SW 1271 (cell line): Measurements from ENCODE around the gene LAIR2.

Experiments used
- DNase-seq, 2 experiments: peaks; one replicate each; lab custom pipeline; 2025; lab: John Stamatoyannopoulos, UW

Gene LAIR2

DNA sequence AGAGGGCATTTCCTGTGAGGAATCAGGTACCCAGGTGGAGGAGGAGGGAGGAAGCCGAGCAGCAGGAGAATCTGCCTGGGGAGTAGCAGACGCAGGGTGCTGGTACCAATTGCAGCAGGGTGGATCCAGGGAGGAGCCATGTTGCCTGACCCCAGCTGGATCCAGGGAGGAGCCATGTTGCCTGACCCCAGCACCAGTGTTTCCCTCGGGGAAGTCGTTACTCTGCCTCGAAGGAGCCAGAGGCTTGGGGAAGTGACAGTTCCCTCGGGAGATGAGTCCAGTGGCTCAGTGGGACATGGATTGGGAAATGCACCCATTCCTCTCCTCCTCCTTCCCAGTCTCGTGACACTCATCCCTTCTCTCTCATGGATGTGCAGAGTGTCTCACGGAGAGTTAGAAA, 31.5 kb downstream of the LAIR2 start:
- no peak for DNase-seq

DNA sequence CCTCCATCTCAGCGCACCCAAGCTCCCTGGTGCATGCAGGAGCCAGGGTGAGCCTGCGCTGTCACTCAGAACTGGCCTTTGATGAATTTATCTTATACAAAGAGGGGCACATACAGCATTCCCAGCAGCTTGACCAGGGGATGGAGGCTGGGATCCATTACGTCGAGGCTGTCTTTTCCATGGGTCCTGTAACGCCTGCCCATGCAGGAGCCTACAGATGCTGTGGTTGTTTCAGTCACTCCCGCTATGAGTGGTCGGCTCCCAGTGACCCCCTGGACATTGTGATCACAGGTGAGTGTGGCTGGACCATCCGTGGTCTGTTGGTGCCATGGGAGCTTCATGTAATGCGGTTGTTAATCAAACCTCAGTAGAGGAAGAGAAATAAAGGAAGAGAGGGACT, 33.0 kb downstream of the LAIR2 start:
- DNase-seq: no peak

DNA sequence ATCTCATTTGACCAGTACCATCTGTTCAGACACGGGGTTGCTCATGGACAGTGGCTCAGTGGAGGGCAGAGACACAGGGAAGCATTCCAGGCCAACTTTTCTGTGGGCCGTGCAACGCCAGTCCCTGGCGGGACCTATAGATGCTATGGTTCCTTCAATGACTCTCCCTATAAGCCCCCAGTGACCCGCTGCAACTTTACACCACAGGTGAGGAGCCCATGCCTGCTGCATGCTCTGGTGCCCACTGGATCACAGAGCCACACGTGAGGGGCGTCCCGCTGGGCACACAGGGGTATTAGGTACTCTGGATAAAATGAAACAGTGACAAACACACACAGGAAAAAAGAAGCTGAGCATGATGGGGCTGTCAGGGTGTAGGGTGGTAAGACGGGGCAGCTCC, 34.3 kb downstream of the LAIR2 start:
- DNase-seq: no peak

DNA sequence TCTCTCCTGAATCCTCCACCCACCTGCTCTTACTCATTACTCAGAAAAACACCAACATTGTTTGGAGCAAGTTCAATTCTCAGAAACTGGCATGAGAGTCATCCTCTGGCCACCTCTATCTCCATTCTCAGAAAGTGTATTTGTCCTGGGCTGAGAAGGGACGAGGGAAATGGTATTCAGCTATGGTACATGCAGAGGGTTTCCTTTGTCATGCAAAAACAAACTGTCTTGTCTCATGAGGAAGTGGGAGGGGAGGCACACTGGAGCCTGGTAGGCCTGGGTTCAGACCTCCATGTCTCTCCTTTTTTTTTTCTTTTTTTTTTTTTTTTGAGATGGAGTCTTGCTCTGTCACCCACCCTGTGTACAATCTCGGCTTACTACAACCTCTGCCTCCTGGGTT, 39.1 kb downstream of the LAIR2 start:
- DNase-seq: no peak

DNA sequence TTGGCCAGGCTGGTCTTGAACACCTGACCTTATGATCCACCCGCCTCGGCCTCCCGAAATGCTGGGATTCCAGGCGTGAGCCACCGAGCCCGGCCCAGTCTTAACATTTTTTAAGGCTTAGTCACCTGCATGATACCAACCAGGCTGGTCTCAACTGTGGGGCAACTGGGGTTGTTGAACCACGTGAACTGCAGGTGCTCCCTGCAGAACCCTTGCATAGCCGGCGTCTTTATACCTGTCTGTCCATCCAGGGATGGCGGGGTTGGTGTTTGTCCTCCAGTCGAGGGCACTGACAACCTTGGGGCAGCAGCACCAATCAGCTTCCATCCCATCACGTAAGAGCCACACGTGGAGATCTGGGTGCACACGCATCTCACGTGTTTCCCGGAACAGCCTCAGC, 46.2 kb downstream of the LAIR2 start:
- DNase-seq: no peak

DNA sequence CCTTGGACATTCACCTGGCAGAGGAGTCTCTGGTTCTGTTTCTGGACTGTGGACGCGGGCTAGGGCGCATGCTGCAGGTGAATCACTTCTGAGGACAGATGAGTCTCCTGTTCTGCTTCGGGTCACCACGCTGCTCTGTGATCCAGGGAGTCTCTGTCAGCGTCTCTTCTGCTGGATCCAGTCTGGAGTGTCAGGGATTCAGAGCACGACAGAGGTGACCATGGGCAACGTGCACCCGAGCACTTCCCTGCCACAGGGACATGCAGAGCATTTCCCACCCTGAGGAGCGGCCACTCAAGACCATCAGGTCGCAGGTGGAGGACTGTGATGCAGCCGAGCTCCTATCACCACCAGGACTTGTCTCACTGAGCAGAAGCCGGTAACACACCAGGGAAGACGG, 46.6 kb downstream of the LAIR2 start:
- DNase-seq: no peak

DNA sequence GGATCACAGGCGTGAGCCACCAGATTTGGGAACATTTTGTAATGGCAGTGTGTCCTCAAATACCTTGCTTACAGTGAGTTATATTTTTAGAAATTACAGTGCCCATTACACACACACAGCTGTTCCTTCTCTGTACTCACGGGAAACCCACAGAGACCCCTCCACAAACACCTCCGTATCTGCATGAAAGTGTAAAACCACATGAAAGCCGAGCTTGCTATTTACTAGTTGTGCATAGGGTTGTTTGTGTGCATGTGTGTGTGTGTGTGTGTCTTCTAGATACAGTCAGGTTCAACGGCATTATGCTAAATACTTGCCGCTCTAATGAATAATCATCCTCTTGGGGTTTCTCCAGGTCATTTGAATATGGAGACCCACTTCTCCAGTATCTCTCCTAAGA, 48.7 kb downstream of the LAIR2 start:
- no peak for DNase-seq

DNA sequence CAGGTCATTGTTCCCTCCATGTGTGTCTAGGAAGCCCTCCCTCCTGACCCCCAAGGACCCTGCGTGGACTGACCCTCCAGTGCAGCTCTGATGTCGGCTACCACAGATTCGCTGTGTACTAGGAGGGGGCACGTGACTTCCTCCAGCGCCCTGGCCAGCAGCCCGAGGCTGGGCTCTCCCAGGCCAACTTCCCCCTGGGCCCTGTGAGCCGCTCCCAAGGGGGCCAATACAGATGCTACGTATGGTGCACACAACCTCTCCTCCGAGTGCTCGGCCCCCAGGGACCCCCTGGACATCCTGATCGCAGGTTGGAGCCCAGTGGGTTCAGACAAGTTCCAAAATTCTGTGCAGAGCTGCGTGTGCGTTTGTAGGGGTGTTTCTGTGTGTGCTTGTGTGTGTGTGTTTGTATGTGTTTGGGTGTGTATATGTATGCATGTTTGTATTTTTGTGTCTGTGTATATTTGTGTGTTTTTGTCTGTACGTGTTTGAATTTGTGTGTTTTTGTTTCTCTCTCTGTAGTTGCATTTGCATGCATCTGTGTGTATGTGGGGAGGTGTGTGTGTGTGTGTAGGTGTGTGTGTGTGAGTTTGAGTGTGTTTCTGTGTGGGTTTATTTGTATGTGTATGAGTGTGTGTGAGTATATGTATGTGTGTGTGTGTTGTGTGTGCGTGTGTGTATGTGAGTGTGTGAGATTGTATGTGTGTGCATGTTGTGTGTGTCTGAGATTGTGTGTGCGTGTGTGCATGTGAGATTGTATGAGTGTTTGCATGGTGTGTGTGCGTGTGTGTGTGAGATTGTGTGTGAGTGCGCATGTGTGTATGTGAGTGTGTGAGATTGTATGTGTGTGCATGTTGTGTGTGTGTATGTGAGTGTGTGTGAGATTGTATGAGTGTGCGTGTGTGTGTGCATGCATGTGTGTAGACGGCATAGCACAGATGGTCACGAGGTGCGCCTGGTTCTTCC, 49.6 kb downstream of the LAIR2 start:
- DNase-seq: no peak

DNA sequence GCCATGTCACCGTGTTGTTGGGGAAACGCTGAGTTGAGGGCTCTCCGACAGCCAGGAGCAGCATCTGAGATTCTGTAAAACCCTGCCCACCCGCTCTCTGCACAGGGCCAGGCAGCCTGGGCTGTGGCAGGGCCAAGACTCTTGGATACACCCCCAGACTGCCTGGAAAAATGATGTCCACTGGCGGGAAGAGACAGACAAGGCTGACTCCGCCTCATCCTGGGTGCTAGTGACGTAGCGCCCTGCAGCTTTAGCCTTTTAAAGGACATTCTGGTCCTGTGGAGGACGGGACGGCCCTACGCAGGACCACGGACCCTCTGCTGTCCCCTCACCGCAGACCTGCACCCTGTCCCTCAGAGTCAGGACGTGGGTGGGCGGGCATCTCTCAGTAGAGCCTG, 50.3 kb downstream of the LAIR2 start:
- DNase-seq: no peak

DNA sequence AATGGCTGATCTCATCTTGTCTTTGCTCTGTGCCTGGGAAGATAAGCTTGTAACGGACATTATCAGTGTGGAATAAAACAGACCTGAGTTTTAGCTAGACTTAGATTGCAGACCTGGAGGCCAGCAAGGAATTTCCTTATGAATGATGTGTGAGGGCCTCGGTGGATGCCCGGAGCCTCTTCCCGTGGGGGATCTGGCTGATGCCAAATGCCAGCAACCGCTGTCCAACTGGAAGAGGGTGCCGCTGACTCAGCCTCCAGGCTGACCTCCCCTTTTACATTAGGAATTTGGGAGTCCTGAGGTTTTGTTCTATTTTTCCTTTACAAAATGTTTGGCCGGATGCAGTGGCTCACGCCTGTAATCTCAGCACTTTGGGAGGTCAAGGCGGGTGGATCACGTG, 51.4 kb downstream of the LAIR2 start:
- DNase-seq: no peak

DNA sequence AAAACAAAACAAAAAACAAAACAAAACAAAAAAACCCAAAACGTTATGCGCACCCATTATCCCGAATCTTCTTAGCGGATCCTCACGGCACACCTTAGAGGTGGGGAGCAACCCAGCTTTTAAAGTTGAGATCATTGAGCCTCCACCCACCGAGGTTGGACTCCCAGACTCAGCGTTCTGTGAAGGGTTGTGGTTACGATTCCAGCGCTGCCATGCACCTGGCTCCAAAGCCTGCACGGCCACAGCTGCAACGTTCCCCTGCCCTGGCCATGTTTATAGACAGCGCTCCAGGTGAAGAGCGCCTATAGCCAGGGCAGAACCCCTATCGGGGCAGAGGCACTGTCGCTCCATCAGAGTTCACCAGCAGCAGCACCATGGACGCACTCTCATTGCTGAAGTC, 52.3 kb downstream of the LAIR2 start:
- no peak for DNase-seq

DNA sequence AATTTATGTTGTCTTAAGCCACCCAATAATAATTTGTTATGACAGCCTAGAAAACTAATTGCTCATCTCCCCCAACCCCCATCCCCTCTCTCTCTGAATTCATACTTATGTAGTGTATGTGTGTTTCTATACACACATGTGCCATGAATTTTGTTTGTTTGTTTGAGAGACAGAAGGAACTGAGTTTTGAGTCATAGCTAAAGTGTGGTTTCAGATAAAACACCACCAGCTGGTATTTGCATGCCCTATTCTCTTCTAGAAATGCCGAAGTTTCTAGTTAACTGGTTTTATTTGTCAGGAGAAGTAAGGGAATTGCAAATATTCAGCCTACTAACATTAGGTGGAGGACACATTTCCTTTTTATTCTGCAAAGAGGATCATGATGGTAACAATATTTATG, 53.6 kb downstream of the LAIR2 start:
- no peak for DNase-seq

DNA sequence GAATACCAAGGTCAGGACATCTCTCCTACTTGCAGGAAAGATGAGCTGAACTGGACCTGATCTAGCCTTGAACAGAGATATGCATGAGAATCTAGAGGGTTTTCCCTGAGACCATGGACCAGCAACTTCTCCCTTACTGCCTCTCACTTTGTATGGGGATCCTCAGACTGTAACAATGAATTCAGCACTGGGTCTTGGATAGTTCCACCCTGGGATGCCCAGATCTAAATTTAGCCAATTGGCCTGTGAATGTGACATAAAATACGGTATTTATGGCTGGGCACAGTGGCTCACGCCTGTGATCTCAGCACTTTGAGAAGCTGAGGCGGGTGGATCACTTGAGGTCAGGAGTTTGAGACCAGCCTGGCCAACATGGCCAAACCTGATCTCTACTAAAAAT, 55.7 kb downstream of the LAIR2 start:
- no peak for DNase-seq
